ENCODE data around the gene TGFBR3.
"Not testable (repeated sequence)": the region's sequence is repeated elsewhere in the genome, so short reads cannot be mapped to it uniquely, and the experiment has no call there.

Gene TGFBR3

DNA sequence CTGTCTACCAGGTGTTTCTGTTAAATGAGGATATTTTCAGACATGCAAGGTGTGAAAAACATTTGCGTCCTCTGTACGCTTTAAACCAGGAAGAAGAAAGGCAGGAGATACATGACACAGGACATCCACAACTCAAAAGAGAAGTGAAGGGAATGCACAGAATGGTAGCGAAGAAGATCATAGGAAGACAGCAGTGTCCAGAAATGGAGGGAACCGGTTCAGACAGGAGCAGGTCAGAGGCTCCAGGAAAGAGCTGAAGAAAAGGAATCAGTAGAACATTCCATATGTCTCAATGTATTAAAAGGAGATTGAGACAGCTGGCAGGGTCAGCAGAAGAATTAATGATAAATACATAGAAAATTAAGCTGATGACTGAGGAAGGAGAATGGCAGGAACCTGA is 194.4 kb downstream of the TGFBR3 start:
- no peak for DNase-seq (ENCODE audit: low read depth, low spot score)

DNA sequence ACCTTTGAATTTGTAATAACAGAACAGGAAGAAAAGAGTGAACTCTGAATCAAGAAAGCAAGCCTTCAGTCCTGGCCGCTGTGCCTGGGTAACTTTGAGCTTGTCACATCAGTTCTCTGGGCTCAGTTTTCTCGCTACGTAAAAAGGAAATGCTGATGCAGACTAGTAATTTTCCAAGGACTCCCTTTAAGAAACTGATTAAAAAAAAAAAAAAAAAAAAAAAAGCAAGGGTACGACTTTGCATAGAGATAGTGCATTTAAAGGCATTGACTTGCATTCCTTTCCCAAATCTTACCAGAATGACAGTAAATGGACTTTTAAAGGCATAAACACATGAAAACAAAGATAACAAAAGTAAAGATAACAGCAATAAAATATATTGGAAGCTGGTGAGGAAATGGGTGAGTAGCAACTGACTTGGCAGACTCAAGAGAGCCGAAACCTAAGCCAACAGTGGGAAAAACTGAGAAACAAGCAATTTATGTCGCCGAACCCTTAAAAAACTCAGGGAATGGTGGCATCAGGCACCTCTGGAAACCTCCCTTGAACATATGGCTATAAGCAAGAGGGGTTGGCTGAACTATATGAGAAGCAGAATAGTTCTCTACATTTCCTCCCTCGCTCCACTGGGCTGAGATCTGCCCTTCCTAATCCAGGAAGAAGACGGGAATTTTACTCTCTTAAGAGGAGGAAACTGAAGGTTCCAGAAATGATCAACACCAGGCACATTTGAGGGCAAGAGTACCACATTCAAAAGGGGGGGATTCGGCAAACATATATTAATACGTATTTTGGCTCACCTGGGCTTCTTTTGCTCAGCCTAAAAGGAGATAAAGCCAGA is 196.1 kb downstream of the TGFBR3 start:
- DNase-seq (ENCODE audit: low read depth, low spot score), result no peak

DNA sequence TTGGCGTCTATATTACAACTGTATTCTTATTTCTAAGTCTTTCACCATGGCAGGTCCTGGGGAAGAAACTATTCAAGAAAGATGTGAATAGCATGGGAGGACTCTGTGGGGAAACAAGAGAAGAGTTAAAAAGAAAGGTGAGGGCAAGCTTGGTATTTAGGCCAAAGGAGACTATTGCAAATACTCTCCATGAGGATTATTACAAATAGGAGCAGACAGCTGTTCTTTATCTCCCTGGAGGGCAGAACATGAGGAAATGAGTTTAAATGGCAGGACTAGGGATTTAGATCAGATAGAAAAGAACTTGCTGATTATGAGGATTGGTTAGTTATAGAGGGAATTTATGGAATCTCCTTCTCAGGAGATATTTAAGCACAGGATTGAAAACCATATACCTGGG is 198.5 kb downstream of the TGFBR3 start:
- no peak for DNase-seq (ENCODE audit: low read depth, low spot score)

DNA sequence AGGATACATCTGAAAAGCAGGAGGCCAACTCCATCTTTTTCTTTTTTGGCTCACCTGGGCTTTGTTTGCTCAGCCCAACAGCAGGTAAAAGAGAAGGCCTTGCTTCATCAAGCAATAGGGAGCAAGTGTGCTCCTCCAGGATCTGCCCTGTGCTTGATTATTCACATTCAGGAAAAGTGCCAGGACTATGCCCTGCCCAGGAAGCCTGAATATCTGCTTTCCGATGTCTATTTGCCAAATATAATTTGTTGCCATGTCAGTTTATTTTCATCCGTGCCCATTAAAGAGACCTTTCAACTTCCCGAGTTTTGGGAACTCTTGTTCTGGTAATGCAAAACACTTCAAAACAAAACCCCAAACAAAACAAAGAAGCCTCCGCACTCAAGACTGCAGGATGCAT is 200.0 kb downstream of the TGFBR3 start:
- no peak for DNase-seq (ENCODE audit: low read depth, low spot score)

DNA sequence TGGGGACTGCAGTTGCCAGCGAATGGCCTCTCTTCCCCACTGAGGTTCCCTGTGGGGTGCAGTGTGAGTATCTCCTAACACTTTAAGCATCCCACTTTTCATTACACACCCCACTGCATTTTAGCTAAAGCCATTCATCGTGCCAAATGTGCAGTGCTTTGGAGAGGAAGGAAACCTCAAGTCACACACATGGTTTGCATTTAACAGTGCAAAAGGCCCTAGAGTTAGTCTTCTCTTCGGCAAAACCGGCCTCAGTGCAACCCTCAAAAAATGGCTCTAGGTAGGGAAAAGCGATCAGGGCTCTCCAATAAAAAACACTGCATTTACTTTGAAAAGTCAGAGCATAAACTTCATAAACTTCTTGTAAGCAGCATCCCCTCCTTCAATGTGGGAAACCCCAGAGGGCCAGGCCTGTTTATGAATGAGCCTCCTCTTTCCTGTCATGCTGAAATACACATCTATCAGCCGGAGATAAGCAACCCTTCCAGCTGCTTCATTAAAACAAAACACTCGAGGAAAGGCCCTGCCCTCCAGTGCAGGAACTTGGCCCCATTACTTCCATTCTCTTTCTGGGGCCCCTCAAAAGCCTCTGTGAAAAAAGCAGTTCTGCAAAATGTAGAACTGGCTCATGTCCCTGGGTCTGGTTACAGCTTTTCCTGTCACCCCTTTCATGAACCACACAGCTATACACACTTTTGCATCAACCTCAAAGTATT is 201.3 kb downstream of the TGFBR3 start:
- no peak for DNase-seq (ENCODE audit: low read depth, low spot score)

DNA sequence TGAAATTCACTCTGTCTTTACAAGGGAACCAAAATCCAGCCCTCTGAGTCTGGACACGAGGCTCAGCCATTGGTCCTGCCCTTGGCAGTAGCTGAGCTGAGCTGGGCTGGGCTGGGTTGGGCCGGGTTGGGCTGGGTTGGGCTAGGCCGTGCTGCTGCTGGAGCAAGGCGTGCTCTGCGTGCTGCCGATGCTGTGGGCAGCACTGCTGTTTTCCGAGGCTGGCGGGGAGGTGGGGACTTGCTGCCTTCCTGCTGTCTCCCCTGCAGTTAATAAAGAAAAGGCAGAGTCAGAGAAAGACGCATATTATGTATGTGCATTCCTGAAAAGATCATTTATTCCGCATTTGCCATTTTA is 202.4 kb downstream of the TGFBR3 start:
- no peak for DNase-seq (ENCODE audit: low read depth, low spot score)

DNA sequence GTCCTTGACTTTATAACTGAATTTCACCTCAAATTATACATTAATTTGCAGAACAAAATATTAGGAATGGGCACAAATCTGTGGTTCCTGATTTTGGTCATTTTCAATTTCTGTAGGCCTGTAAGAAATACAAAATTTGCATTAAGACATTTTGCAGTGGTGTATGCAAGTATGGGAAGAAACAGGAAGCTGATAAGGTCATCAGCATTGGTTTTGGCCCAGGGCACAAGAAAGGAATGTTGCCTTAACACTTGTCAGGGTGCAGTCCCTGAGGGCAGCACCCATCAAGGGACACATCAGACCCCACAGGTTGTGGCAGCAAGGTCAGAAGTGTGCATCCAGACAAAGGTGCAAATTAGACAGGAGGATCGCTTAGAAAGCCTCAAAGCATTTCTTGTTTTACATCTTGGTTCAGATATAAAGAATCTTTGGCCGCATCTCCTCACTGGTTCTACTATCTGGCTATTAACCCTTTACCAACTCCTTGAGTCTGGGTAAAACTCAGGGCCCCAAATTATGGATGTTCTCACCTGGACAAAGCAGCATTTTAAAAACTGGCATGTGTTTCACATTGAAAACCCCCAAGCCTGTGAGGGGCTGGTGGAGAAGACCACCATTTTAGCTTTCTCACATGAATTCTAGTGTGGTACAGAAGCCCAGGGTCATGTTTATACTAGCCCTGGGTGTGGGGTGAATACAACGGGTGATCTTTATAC is 202.9 kb downstream of the TGFBR3 start:
- no peak for DNase-seq (ENCODE audit: low read depth, low spot score)

DNA sequence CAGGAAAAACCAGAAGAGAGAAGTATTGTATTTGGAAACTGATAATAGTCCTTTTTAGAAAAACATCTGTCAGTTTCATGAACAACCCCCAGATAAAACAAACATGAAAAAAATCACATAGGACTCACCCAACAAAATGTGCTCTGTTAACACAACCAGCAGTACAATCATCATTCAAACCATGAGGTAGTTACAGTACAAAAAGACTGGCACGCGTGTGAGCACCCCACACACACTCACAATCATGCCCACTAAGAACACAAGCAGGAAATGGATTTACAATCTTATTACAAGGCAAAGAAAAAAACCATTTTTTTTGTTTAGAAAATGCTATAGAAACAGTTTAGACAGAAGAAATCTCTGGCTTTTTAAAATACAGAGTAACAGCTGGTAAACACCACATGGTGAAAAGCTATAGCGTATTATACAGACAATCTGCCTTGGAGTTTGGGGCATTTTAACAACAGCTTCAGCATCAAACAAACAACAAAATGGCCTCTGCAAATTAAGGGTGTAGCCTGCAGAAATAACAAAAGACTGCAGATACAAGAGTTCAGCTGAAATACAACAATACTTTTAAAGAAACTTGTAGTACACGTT is 205.3 kb downstream of the TGFBR3 start:
- no peak for DNase-seq (ENCODE audit: low read depth, low spot score)

DNA sequence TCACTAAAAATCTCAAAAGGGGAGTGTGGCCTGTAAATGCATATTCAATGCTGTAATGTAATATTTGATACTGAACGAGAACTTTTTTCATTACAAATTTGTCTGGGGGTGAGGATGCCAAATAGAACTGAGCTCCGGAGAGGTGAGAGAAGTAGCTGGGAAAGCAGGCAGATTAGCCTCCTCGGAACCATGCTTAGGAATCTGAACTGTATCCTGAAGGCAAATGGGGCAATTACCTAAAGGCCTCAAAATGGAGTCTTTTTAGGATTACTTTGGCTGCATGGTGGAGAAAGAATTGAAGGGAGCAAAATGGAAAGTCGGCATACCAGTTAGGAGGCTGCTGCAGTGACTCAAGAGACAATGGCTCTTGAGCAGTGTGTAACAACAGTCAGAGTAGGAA is 206.5 kb downstream of the TGFBR3 start:
- no peak for DNase-seq (ENCODE audit: low read depth, low spot score)

DNA sequence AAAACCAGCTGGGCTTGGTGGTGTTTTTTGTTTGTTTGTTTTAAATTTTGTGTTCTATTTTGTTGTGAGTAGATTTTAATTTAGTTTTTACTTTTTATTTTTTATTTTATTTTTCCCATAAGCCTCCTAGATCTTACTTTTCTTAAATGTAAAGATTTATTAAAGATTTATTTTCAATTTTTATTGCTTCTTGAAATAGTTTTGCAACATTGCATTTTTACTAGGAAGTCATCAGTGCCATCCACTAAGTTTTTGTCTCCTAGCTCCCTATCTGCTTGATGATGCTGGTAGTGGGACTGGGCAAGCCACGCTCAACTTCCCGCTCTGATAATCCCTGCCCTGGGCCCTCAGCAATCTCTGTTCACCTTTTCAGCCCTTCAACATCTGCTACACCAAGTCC is 209.9 kb downstream of the TGFBR3 start:
- DNase-seq (ENCODE audit: low read depth, low spot score), result no peak

DNA sequence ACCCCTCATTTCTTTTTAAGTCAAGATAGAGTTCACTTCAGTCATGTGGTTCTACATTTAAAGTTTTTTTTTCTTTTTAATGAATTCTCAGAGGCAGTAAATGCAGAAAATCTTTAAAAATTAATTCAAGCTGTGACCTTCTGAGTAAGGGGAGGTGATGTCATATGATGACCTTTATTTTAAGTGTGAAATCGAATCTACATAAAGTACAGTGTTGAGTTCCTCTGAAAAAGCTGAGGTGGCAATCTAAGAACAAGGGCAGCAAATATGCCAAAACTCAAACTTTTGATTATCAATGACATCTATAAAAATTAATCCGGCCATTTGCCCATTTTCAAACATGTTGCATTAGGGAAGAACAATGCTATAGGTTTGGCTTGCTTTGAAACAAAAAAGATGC is 211.8 kb downstream of the TGFBR3 start:
- no peak for DNase-seq (ENCODE audit: low read depth, low spot score)

DNA sequence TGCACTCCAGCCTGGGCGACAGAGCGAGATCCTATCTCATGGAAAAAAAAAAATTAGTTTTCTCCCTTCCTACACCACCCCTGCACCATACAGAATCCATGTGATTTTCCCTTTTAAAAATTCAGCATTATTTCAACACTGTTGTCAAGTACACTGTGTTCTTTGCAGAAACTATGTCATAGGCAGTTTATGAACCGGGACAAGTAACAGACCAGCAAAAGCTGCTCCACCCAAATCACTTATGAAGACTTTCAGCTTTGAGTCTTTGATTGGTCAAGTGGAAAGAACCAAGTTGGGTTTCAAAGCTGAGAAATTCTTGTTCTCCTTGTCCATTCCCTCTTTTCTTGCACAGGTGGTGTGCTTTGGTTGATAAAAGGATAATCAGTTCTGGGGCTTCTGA is 212.3 kb downstream of the TGFBR3 start:
- no peak for DNase-seq (ENCODE audit: low read depth, low spot score)

DNA sequence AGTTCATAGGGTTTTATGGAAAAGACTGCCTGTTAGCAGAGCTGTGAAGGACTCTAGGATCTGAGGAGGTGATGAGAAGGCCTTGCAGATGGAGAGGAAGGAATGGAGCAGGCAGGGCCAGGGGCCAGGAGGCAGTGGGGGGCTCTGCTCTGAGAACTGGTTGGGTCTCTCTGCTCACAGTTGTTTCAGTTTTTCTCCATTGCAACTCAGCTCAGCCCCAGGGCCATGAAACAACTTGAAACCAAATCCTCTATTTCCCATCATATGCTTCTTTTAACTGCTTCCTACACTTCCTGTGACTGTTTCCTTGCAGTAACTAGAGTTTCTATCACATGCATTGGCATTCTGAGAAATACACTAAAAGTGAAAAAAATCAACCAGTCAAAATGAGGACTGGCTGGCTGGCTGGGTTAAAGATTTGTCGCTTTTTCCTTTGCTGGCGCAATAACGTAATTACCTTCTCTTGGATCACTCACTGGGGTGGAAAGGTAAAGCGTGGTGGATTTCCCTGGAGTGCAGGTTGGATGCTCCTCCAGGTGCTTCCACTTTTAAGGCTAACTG is 213.3 kb downstream of the TGFBR3 start:
- no peak for DNase-seq (ENCODE audit: low read depth, low spot score)

DNA sequence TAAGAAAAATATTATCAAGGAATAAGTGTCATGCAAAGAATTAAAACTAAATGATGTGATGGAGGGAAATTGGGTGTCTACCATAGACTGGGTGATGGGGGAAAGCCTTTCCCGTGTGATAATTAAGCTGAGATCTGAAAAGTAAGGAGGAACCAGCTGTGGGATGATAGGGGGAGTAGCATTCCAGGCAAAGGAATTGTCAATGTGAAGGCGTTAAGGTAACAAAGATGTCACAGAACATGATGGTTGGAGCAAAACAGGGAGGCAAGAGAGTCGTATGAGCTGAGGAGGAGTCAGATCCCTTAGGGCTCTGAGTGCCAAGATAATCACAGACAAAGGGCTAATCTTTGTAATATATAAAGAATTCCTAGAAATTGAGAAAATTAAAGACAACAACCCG is 215.2 kb downstream of the TGFBR3 start:
- no peak for DNase-seq (ENCODE audit: low read depth, low spot score)

DNA sequence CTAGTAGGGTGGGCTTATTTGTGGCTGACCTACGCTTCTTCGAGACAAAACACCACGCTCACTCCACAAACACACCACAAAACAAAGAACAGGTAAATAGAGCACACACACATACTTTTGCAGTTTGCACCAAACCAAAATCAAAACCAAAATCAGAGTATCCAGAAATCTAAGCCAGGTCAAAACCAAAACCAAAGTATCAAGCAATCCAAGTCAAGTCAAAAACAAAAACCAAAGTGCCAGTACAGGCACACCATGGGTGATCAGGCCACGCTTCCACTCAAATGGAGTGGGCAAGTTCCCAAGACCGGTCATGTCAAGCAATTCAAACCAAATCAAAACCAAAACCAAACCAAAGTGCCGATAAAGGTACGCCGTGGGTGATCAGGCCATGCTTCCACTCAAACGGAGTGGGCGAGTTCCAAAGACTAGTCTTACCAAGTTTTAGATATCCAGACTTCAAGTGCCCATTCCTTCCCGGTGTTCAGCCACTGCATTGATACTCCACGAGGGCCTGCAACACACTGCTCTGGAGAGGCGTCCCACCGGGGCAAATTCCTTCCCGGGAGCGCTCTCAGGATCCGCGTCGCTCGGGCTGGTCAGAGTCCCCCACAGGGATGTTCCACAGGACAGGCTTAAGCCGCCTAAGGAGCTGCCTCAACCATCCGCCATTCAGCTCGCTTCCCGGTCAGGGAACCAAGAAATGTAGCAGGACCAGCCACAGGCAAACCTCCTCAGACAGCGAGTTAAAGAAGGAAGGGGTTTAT is 216.2 kb downstream of the TGFBR3 start:
- no peak for DNase-seq (ENCODE audit: low read depth, low spot score)

DNA sequence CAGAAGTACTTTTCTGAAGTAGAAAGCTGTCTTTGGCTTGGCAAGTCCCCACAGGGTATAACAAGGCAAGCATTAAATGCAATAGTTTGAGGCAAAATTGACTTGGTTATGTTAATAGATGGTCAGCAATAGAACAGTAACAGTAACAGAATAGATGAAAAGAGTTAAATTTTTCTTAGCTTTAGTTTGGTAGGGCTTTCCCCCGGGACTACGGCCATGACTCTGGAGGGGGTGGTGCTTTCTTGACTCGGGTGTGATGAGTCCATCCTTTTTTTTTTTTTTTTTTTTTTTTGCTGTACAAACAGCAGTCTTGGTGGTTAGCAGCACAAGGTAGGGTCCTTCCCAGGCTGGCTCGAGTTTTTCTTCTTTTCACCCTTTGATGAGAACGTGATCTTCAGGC is 219.3 kb downstream of the TGFBR3 start:
- not testable (repeated sequence) for DNase-seq (ENCODE audit: low read depth, low spot score)

DNA sequence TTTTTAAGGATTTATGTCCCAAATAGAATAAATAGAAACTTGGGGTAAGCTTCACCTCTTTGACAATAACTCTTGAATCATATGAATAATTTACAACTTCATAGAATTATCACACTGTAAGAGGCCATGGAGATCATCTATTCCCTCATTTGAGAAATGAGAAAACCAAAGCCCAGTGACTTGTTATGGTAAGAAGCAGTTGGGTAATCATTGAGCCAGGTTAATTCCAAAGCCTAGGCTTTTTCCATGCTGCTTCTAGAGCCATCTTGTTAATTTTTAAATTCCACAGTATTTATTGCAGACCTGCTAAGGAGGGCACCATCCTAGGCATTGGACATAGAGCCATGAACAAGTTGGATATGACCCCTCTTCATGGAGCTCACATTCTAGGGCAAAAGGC is 224.8 kb downstream of the TGFBR3 start:
- DNase-seq (ENCODE audit: low read depth, low spot score), result no peak

DNA sequence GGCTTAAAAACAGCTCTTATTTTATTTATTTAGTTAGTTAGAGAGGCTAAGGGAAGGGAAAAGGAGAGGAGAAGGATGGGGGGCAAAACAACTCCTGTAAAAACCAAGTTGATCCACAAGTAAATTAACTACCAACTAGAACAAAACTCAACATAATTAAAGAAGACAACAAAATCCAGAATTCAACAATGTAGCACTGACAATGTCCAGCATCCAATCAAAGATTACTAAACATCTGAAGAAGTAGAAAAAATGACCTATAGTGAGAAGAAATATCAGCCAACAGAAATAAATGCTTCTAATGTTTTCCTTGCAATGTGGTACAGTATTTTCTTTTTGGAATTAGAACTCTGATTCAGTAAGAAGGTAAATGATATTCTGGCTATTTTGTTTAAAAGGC is 225.2 kb downstream of the TGFBR3 start:
- no peak for DNase-seq (ENCODE audit: low read depth, low spot score)

DNA sequence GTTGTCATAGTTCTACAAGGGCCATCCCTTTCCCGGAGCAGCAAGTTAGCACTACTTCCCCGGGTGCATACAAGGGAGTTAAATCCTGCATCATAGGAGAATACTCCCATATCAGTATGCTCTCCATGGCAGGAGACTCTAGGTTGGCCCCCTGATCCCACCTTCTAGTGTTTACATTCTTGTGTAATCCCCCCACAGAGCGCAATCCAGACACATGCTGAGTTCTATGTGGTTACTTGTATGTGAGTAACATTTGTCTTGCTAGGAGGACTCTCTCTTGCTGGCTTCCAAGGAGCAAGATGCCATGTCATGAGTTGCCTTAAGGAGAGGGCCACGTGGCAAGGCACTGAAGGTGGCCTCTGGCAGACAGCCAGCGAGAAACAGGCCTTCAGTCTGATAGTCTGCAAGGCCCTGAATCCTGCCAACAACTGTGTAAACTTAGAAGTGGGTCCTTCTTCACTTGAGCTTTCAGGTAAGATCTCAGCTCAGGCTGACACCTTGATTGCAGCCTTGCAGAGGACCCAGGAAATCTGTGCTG is 230.0 kb downstream of the TGFBR3 start:
- DNase-seq (ENCODE audit: low read depth, low spot score), result no peak

DNA sequence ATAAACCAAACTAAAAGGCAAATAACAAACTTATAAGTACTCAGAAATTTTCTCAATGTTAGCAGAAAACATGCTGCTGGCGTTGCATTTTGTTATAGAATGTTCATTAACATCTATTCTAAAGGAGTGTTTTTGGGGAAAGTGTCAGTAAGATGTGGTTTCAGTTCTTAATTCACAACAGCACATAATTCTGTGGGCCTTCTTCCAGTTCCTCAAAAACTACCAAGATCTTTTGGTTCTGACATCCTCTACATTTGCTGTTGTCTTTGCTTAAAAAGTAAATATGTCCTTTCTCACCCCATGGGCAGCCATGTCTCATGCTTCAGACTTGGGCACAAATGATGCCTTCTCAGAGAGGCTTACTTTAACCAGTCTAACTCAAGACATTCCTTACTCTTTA is 232.8 kb downstream of the TGFBR3 start:
- no peak for DNase-seq (ENCODE audit: low read depth, low spot score)

DNA sequence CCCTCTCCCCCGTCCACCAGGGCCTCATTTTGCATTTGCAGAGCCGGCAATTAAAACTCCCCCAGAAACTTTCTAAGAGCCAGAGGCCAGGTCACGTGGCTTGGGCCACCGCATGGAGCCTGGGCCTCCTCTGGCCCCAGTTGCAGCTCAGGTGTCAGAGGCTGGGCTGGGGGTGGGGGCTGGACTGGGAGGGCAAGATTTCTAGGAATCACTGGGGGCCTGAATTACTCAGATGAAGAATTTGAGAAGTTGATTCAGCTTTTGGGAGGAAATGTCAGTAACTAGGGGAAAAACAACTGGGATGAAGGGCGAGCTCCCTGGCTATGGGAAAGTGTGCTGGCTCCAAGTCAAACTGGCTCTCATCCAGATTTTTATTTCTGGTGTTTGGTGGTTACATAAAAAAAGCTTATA is 234.3 kb downstream of the TGFBR3 start:
- peak; percentile 72 for DNase-seq (ENCODE audit: low read depth, low spot score)

Data from smooth muscle cell of the brain vasculature (primary cell).